WTC11 (cell line): ENCODE results near the gene ADGRL1. TPM values are rescaled to one million over a fixed set of nuclear protein-coding genes. Genes with fewer than 3 reads are reported as not detected.
"Not testable (repeated sequence)": the region's sequence is repeated elsewhere in the genome, so short reads cannot be mapped to it uniquely, and the experiment has no call there.

Experiments
- ATAC-seq: fragments of 200-7000 bp; cut with Tn5 transposase; 2 replicates; pipeline ENCODE4 v1.10.0; 2021; ENCODE audit warnings: mild to moderate bottlenecking, moderate library complexity
- CTCF ChIA-PET: fragments of 300-600 bp; sonication (Branson Sonifier 250); formaldehyde crosslinking; loops from one replicate; lab custom pipeline; 2021; ENCODE audit warnings: antibody characterized with exemption; lab: Charles Lee
- POLR2A ChIA-PET: fragments of 350-600 bp; sonication (Branson Sonifier 250); formaldehyde crosslinking; loops from one replicate; lab custom pipeline; 2021; ENCODE audit warnings: antibody characterized with exemption; lab: Charles Lee
- DNase-seq: peaks from one replicate; pipeline ENCODE4 v3.0.0; 2021; ENCODE audit warnings: low spot score
- H3K27ac Mint-ChIP-seq: 2 replicates; pipeline ENCODE4 v1.8.0; 2021; ENCODE audit warnings: mixed read lengths
- H3K27me3 Mint-ChIP-seq: 2 replicates; pipeline ENCODE4 v1.8.0; 2021; ENCODE audit warnings: low read depth, mild to moderate bottlenecking, moderate library complexity, mixed read lengths
- H3K36me3 Mint-ChIP-seq: 2 replicates; pipeline ENCODE4 v1.8.0; 2021; ENCODE audit warnings: mixed read lengths
- H3K4me1 Mint-ChIP-seq: 2 replicates; pipeline ENCODE4 v1.8.0; 2022; ENCODE audit warnings: mixed read lengths
- H3K4me3 Mint-ChIP-seq: 2 replicates; pipeline ENCODE4 v1.8.0; 2021; ENCODE audit warnings: mild to moderate bottlenecking, moderate library complexity, mixed read lengths
- H3K9me3 Mint-ChIP-seq: 2 replicates; pipeline ENCODE4 v1.8.0; 2021; ENCODE audit warnings: mixed read lengths
- AFF4 ChIP-seq: sonication (generic); formaldehyde crosslinking; IDR thresholded peaks from 2 replicates; pipeline ENCODE4 v1.8.1; 2023; ENCODE audit warnings: mild to moderate bottlenecking, missing genetic modification reagents, borderline replicate concordance
- ATF1 ChIP-seq: sonication (generic); formaldehyde crosslinking; IDR thresholded peaks from 2 replicates; pipeline ENCODE4 v1.8.1; 2023; ENCODE audit warnings: mild to moderate bottlenecking, moderate library complexity, missing genetic modification reagents
- ATF3 ChIP-seq: sonication (generic); formaldehyde crosslinking; conservative IDR thresholded peaks from 2 replicates; pipeline ENCODE4 v1.8.1; 2022; ENCODE audit warnings: mild to moderate bottlenecking, missing genetic modification reagents
- ATF6 ChIP-seq: sonication (generic); formaldehyde crosslinking; IDR thresholded peaks from 2 replicates; pipeline ENCODE4 v1.8.1; 2023; ENCODE audit warnings: mild to moderate bottlenecking, missing genetic modification reagents
- E2F4 ChIP-seq: sonication (generic); formaldehyde crosslinking; IDR thresholded peaks from 2 replicates; pipeline ENCODE4 v1.8.1; 2022; ENCODE audit warnings: low read depth, mild to moderate bottlenecking, moderate library complexity, missing genetic modification reagents, borderline replicate concordance
- ERG ChIP-seq: fragments of 250-450 bp; sonication (Bioruptor Pico); IDR thresholded peaks from 2 replicates; pipeline ENCODE4 v1.8.0; 2021; ENCODE audit warnings: mild to moderate bottlenecking
- ESRRA ChIP-seq: sonication (generic); formaldehyde crosslinking; IDR thresholded peaks from 2 replicates; pipeline ENCODE4 v1.8.1; 2022; ENCODE audit warnings: mild to moderate bottlenecking, missing genetic modification reagents, borderline replicate concordance
- JAZF1 ChIP-seq: fragments of 250-450 bp; sonication (Bioruptor Pico); IDR thresholded peaks from 2 replicates; pipeline ENCODE4 v1.9.0; 2021; ENCODE audit warnings: moderate library complexity, mild to moderate bottlenecking, inconsistent platforms
- KAT7 ChIP-seq: sonication (generic); formaldehyde crosslinking; IDR thresholded peaks from 2 replicates; pipeline ENCODE4 v1.8.1; 2023; ENCODE audit warnings: missing genetic modification reagents, mild to moderate bottlenecking, borderline replicate concordance
- NFATC4 ChIP-seq: fragments of 250-450 bp; sonication (Bioruptor Pico); IDR thresholded peaks from 2 replicates; pipeline ENCODE4 v1.9.0; 2021; ENCODE audit warnings: mild to moderate bottlenecking
- NFE2L1 ChIP-seq: sonication (generic); formaldehyde crosslinking; IDR thresholded peaks from 2 replicates; pipeline ENCODE4 v1.8.1; 2023; ENCODE audit warnings: missing genetic modification reagents
- PRRX2 ChIP-seq: fragments of 250-450 bp; sonication (Bioruptor Pico); IDR thresholded peaks from 2 replicates; pipeline ENCODE4 v1.8.0; 2021; ENCODE audit warnings: mild to moderate bottlenecking
- USF1 ChIP-seq: sonication (generic); formaldehyde crosslinking; IDR thresholded peaks from 2 replicates; pipeline ENCODE4 v1.8.0; 2022; ENCODE audit warnings: mild to moderate bottlenecking, missing genetic modification reagents
- ZNF219 ChIP-seq: sonication (generic); formaldehyde crosslinking; IDR thresholded peaks from 2 replicates; pipeline ENCODE4 v1.8.0; 2023; ENCODE audit warnings: missing genetic modification reagents, mild to moderate bottlenecking, borderline replicate concordance
- ZNF396 ChIP-seq: fragments of 250-450 bp; sonication (Bioruptor Pico); IDR thresholded peaks from 2 replicates; pipeline ENCODE4 v1.8.0; 2021; ENCODE audit warnings: mild to moderate bottlenecking, moderate library complexity, borderline replicate concordance
- ZNF532 ChIP-seq: fragments of 250-450 bp; sonication (Bioruptor Pico); IDR thresholded peaks from 2 replicates; pipeline ENCODE4 v1.9.0; 2021; ENCODE audit warnings: mild to moderate bottlenecking, borderline replicate concordance
- total RNA-seq: library from RNA; stranded (reverse); gene quantifications from 3 replicates; pipeline ENCODE4 v1.2.3, GENCODE V29; 2021

The ADGRL1 gene
- total RNA-seq, 1 experiment from 2014 or later = 128 TPM

- TF ChIP-seq ZNF219 (no peak), ERG (no peak), AFF4 (CRISPR knock-in tag) (no peak), ATF3 (CRISPR knock-in tag) (no peak), E2F4 (no peak), NFATC4 (no peak), ESRRA (CRISPR knock-in tag) (no peak), KAT7 (CRISPR knock-in tag) (no peak)
These were observed 24.1 kb downstream of the ADGRL1 start (continued) for GRCh38 chr19:14181906-14182305.

GRCh38 chr19:14181199-14181598 lies 24.8 kb downstream of the ADGRL1 start:
- ATAC-seq, H3K4me3 Mint-ChIP-seq, H3K27me3 Mint-ChIP-seq, DNase-seq, H3K9me3 Mint-ChIP-seq, H3K27ac Mint-ChIP-seq, H3K4me1 Mint-ChIP-seq, POLR2A ChIA-PET: not testable (repeated sequence)
- CTCF ChIA-PET = interaction anchor here (1.4 kb wide), 1 partner anchor 167 kb away, joined by 3 read pairs; no protein-coding TSS in a partner anchor
- peaks cover 14% of the 10 kb centered on the region for H3K36me3 Mint-ChIP-seq

GRCh38 chr19:14177496-14178074 lies 28.4 kb downstream of the ADGRL1 start:
- TF ChIP-seq NFE2L1 (CRISPR knock-in tag) = no peak
- no peak for TF ChIP-seq ATF6
- no peak for TF ChIP-seq ZNF396 (CRISPR knock-in tag)
- no peak for TF ChIP-seq ATF1 (CRISPR knock-in tag)
- no peak for TF ChIP-seq USF1 (CRISPR knock-in tag)
- TF ChIP-seq KAT7 (CRISPR knock-in tag) = no peak
- no peak for TF ChIP-seq JAZF1 (CRISPR knock-in tag)
- no peak for TF ChIP-seq PRRX2 (CRISPR knock-in tag)
- TF ChIP-seq ZNF532 = no peak
- POLR2A ChIA-PET = no interaction called here
- no peaks in the 10 kb centered on the region for H3K4me1 Mint-ChIP-seq

More at GRCh38 chr19:14177496-14178074, 28.4 kb downstream of the ADGRL1 start:
- no peak for DNase-seq
- Mint-ChIP-seq H3K27me3 (no peaks in the 10 kb centered on the region), H3K4me3 (no peak overlapping the region), H3K9me3 (no peaks in the 10 kb centered on the region), H3K36me3 (peaks cover 34% of the 10 kb centered on the region), H3K27ac (no peak overlapping the region)
- CTCF ChIA-PET = interaction anchor here (0.9 to 1.9 kb wide), 3 partner anchors 41 to 303 kb away, joined by 3 to 10 read pairs (median 7); partner anchors contain the start of gene ASF1B
- ATAC-seq = no peak
